Activated CD4-positive, alpha-beta T cell treated with anti-CD3 and anti-CD28 coated beads, Interleukin-2, amount 10 ng/mL, durations not matched to agents 7 days and 5 days (primary cell): ENCODE results near the gene HDAC4. TPM values are rescaled to one million over a fixed set of nuclear protein-coding genes. Genes with fewer than 3 reads are reported as not detected.

Experiments used
- CTCF ChIA-PET: fragments of 350-600 bp; sonication (Branson Sonifier 250); formaldehyde crosslinking; loops from one replicate; lab custom pipeline; 2021; ENCODE audit warnings: antibody characterized with exemption; lab: Charles Lee
- POLR2A ChIA-PET: fragments of 350-600 bp; sonication (Branson Sonifier 250); formaldehyde crosslinking; loops from one replicate; lab custom pipeline; 2021; ENCODE audit warnings: antibody characterized with exemption; lab: Charles Lee
- DNase-seq: peaks from one replicate; pipeline ENCODE4 v3.0.0-alpha.2; 2020
- H3K27ac Mint-ChIP-seq: one replicate; pipeline ENCODE4 v1.8.0; 2021; ENCODE audit warnings: mild to moderate bottlenecking, moderate library complexity, mixed read lengths
- H3K27me3 Mint-ChIP-seq: one replicate; pipeline ENCODE4 v1.8.0; 2021; ENCODE audit warnings: mixed read lengths
- H3K36me3 Mint-ChIP-seq: one replicate; pipeline ENCODE4 v1.8.0; 2021; ENCODE audit warnings: low read depth, mixed read lengths
- H3K4me1 Mint-ChIP-seq: one replicate; pipeline ENCODE4 v1.8.0; 2021; ENCODE audit warnings: mixed read lengths
- H3K4me3 Mint-ChIP-seq: one replicate; pipeline ENCODE4 v1.8.0; 2021; ENCODE audit warnings: mild to moderate bottlenecking, moderate library complexity, mixed read lengths
- H3K9me3 Mint-ChIP-seq: one replicate; pipeline ENCODE4 v1.8.0; 2021; ENCODE audit warnings: mixed read lengths
- total RNA-seq, 2 experiments: library from RNA; stranded (reverse); gene quantifications; one replicate each; pipeline ENCODE4 v1.2.3, GENCODE V29; 2021

The HDAC4 gene
- total RNA-seq, 2 experiments from 2014 or later: 57.1 to 68.4 TPM

DNA sequence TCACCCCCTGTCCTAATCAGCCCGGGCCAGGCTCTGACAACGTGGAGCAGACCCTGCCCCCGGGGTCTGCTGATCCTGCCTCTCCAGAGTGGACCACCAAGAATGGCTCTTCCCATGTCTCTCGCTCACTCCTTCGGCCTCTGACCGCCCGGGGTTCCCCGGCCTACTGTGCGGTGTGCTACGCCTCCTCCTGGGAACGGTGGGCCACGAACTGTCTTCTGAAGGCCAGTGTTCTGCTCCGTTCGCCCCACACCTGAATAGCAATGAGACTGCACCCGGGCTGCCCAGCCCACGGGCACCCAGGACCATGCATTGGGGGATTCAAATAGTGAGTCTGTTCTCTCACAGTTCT lies 363.3 kb downstream of the HDAC4 start:
- CTCF ChIA-PET: no interaction called here

DNA sequence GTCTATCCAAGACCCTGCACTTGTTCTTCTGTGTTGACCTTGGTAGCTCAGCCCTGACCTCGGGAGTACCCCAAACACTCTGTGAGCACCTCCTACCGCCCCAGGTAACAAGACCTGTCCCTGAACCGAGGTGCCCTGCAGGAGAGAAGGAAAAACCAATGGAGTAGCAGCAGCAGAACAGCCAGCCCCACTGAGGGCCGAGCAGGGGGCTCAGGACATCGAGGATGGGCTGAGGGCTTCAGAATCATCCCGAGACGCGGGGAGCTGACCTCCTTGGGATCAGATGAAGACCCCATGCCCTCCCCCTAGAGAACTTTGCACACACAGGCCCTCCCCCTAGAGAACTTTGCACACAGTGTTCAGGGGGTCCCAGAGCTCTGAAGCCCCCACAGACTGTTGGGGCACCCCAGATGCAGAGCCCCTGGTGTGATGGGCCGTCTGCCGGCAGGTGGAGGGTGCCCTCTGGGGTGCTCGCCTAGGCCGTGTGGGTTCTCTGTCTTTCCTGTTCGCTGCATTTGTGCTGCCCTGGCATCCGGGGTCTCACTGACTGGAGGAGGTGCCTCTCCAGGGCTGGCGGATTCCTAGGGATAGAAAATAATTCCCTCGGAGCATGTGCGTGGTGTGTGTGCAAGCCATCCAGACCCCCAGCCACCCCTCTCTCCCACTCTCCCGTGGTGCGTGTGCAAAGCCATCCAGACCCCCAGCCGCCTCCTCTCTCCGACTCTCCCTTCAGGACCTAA lies 363.8 kb downstream of the HDAC4 start:
- no peaks in the 10 kb centered on the region for H3K36me3 Mint-ChIP-seq
- H3K27ac Mint-ChIP-seq: no peak overlapping the region
- DNase-seq: no peak
- H3K9me3 Mint-ChIP-seq: no peaks in the 10 kb centered on the region
- H3K4me1 Mint-ChIP-seq: no peaks in the 10 kb centered on the region
- H3K4me3 Mint-ChIP-seq: no peak overlapping the region
- POLR2A ChIA-PET: no interaction called here
- CTCF ChIA-PET: no interaction called here
- H3K27me3 Mint-ChIP-seq: peaks cover 14% of the 10 kb centered on the region

More for the DNA sequence above, 363.3 kb downstream of the HDAC4 start:
- H3K27me3 Mint-ChIP-seq: peaks cover 10% of the 10 kb centered on the region
- H3K9me3 Mint-ChIP-seq: no peaks in the 10 kb centered on the region
- DNase-seq: no peak
- no peak overlapping the region for H3K4me3 Mint-ChIP-seq
- H3K4me1 Mint-ChIP-seq: no peaks in the 10 kb centered on the region
- POLR2A ChIA-PET: no interaction called here
- H3K27ac Mint-ChIP-seq: no peak overlapping the region
- H3K36me3 Mint-ChIP-seq: no peaks in the 10 kb centered on the region

DNA sequence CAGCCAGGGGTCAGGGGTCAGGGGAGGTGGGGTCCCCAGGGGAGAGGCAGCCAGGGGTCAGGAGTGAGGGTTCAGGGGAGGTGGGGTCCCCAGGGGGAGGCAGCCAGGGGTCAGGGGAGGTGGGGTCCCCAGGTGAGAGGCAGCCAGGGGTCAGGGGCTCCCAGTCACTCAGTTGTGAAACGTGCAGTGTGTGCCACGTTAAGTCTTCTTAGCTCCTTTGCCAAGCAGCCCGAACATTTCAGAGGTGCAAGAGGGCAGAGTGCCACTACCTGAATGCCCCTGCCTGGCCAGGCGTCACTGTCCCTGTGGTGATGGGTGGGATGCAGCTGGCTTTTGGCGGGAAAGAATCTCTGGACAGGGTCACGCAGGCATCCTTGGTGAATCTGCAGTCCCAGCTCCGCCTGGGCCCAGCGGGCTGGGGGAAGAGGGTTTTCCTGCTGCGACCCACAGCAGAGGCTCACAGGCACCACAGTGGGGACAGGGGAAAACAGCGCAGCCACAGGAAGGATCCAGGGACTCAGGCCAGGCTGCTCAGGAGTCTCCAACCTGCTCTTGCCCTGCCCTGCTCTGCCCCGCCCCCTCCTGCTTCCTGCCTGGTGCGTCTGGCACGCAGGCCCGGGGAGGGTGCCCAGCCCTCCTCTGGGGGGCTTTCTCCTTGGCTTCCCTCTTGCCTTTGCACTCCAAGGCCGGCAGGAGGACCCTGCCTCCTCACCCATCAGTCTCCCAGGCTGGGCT lies 364.7 kb downstream of the HDAC4 start:
- POLR2A ChIA-PET: no interaction called here
- DNase-seq: peak; percentile 21
- H3K9me3 Mint-ChIP-seq: no peaks in the 10 kb centered on the region
- H3K36me3 Mint-ChIP-seq: no peaks in the 10 kb centered on the region
- CTCF ChIA-PET: no interaction called here
- no peaks in the 10 kb centered on the region for H3K4me1 Mint-ChIP-seq
- H3K27me3 Mint-ChIP-seq: peaks cover 21% of the 10 kb centered on the region
- H3K27ac Mint-ChIP-seq: no peak overlapping the region
- no peak overlapping the region for H3K4me3 Mint-ChIP-seq

GRCh38 chr2:239035361-239035814 lies 365.4 kb downstream of the HDAC4 start:
- ChIA-PET CTCF (no interaction called here), POLR2A (no interaction called here)
- Mint-ChIP-seq H3K27ac (no peak overlapping the region), H3K27me3 (peaks cover 27% of the 10 kb centered on the region), H3K4me3 (no peak overlapping the region), H3K9me3 (no peaks in the 10 kb centered on the region), H3K36me3 (no peaks in the 10 kb centered on the region), H3K4me1 (no peaks in the 10 kb centered on the region)
- DNase-seq: peak; percentile 66

DNA sequence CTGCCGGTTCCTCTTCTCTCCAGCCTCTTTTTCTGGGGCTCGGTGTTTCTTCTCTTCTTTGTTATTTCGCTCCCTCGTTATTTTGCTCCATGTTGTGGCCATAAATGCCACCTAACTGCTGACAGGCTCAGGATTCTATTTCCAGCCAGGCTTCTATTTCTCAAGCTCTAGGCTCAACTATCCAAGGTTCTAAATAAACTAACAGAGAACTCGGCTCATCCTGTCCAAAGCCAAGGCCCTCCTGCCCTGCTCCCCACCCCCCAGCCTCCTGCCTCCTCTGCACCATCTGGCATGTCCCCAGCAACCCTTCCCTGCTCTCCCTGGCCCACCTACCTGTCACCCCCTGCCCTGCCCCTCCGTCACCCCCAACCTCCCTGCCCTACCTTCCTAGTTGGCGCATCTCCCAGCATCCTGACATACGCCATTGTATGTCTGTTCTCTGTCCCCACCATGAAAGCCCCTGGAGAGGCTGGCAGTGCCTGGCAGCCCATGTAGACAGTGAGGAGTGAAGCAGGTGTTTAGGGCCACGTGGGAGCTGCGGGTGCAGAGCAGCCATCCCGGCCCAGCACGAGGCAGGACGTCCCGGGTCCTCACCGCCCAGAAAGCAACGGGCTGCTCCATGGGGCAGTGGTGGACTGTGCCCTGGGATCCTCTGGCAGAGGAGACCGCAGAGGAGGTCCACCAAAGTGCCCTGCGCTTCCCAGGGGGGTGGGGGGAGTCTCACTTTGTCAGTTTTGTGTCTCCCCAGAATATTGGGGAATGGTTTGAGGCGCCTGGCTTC lies 366.1 kb downstream of the HDAC4 start:
- peaks cover 27% of the 10 kb centered on the region for H3K27me3 Mint-ChIP-seq
- no peak overlapping the region for H3K27ac Mint-ChIP-seq
- CTCF ChIA-PET: interaction anchor here (1.0 kb wide), 1 partner anchor 1109 kb away, joined by 3 read pairs; no protein-coding TSS in a partner anchor
- H3K4me1 Mint-ChIP-seq: no peaks in the 10 kb centered on the region
- no peak overlapping the region for H3K4me3 Mint-ChIP-seq
- no peaks in the 10 kb centered on the region for H3K36me3 Mint-ChIP-seq
- H3K9me3 Mint-ChIP-seq: no peaks in the 10 kb centered on the region
- POLR2A ChIA-PET: no interaction called here
- no peak for DNase-seq

- Mint-ChIP-seq H3K9me3 (no peaks in the 10 kb centered on the region), H3K27ac (no peak overlapping the region), H3K36me3 (no peaks in the 10 kb centered on the region), H3K4me3 (no peak overlapping the region), H3K27me3 (peaks cover 31% of the 10 kb centered on the region), H3K4me1 (no peaks in the 10 kb centered on the region)
- CTCF ChIA-PET: interaction anchor here (1.0 kb wide), 1 partner anchor 1110 kb away, joined by 3 read pairs; no protein-coding TSS in a partner anchor
- POLR2A ChIA-PET: no interaction called here
- DNase-seq: no peak
Measured at GRCh38 chr2:239033801-239034560, 366.8 kb downstream of the HDAC4 start.

DNA sequence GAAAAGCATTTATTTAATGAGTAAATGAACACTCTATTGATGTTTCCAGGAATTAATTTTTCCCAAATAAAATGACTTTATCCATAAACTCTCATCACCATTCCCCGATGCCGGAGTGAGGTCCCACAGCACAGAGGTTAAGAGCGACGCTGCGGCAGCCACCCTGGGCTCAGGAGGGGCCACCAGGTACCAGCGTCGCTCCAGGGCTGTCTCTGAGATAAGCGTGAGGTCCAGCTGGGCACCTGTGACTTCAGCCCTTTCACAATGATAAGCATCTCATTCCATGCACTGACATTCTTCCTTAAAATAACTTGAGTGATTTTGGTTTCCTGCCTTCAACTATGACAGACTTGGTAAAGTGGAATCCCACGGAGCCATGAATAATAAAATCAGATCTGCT lies 370.9 kb downstream of the HDAC4 start:
- no peaks in the 10 kb centered on the region for H3K36me3 Mint-ChIP-seq
- no peak overlapping the region for H3K4me3 Mint-ChIP-seq
- ChIA-PET POLR2A (no interaction called here), CTCF (no interaction called here)
- no peaks in the 10 kb centered on the region for H3K4me1 Mint-ChIP-seq
- H3K27me3 Mint-ChIP-seq: peaks cover 31% of the 10 kb centered on the region
- H3K9me3 Mint-ChIP-seq: no peaks in the 10 kb centered on the region
- H3K27ac Mint-ChIP-seq: no peak overlapping the region
- DNase-seq: no peak

GRCh38 chr2:239028253-239028619 lies 372.6 kb downstream of the HDAC4 start:
- Mint-ChIP-seq H3K27me3 (peaks cover 24% of the 10 kb centered on the region), H3K4me1 (no peaks in the 10 kb centered on the region), H3K27ac (no peak overlapping the region), H3K4me3 (no peak overlapping the region), H3K9me3 (no peaks in the 10 kb centered on the region), H3K36me3 (no peaks in the 10 kb centered on the region)
- ChIA-PET POLR2A (no interaction called here), CTCF (no interaction called here)
- no peak for DNase-seq

DNA sequence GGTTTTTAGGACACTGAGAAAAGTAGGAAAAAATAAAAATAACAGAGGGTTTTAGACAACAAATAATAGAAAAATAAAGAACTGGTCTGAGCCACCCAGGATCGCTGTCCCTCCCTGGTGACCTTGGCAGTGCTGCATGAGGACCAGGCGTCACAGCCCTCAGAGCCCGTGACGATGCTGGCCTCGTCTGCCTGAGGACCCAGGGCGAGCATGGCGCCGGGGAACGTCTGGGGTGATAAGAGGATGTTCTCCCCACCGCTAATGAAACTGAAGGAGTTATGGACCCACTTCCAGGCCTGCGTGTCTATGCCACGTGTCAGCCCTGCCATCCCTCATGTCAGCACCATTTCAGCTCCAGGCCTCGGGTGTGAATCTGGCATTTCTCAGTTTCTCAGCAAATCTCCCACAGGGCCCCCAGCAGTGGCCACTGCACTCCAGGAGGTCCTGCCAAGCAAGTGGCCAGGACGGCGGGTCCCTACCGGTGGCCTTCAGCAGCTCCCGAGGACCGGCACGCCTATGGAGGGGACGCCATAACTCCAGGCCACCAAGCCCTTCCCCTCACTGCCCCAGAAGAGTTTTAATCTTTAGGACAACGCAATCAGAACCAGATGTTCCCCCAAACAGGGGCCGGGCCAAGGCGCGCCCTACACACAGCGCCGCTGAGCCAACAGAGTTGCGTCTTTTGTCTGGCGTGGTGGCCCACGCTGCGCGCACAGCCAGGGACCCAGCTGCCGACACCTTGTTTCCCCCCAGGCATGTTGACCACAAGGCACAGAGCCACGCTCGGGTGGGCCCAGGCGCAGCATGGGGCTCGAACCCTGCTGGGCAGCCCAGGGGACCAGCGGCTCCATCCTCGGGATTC lies 373.2 kb downstream of the HDAC4 start:
- no peaks in the 10 kb centered on the region for H3K4me1 Mint-ChIP-seq
- CTCF ChIA-PET: no interaction called here

GRCh38 chr2:239026711-239027361 lies 374.0 kb downstream of the HDAC4 start:
- Mint-ChIP-seq H3K4me3 (no peak overlapping the region), H3K4me1 (no peaks in the 10 kb centered on the region), H3K27ac (no peak overlapping the region), H3K27me3 (peaks cover 16% of the 10 kb centered on the region), H3K9me3 (no peaks in the 10 kb centered on the region), H3K36me3 (no peaks in the 10 kb centered on the region)
- ChIA-PET POLR2A (interaction anchor here (0.6 kb wide), 1 partner anchor 938 kb away, joined by 3 read pairs; no protein-coding TSS in a partner anchor), CTCF (no interaction called here)
- no peak for DNase-seq

More for the DNA sequence above, 373.2 kb downstream of the HDAC4 start:
- H3K36me3 Mint-ChIP-seq: no peaks in the 10 kb centered on the region
- no peak overlapping the region for H3K27ac Mint-ChIP-seq
- DNase-seq: no peak
- peaks cover 21% of the 10 kb centered on the region for H3K27me3 Mint-ChIP-seq
- no peaks in the 10 kb centered on the region for H3K9me3 Mint-ChIP-seq
- POLR2A ChIA-PET: no interaction called here
- H3K4me3 Mint-ChIP-seq: no peak overlapping the region

- no peaks in the 10 kb centered on the region for H3K36me3 Mint-ChIP-seq
- ChIA-PET POLR2A (no interaction called here), CTCF (no interaction called here)
- H3K4me3 Mint-ChIP-seq: no peak overlapping the region
- H3K27ac Mint-ChIP-seq: no peak overlapping the region
- H3K4me1 Mint-ChIP-seq: no peaks in the 10 kb centered on the region
- DNase-seq: no peak
- no peaks in the 10 kb centered on the region for H3K9me3 Mint-ChIP-seq
- H3K27me3 Mint-ChIP-seq: peaks cover 9% of the 10 kb centered on the region
Measured at GRCh38 chr2:239025951-239026461, 374.8 kb downstream of the HDAC4 start.
